Ramos (cell line): ENCODE measurements around the gene TMEM244.
"Not testable (repeated sequence)": the region's sequence is repeated elsewhere in the genome, so short reads cannot be mapped to it uniquely, and the experiment has no call there.

Source experiments
- in situ Hi-C: fragments of 300-500 bp; cut with MboI; formaldehyde crosslinking; loops from one replicate; pipeline ENCODE4 v1.14.3; 2022; ENCODE audit warnings: low sequenced_read_pairs; ENCODE audit not compliant: unreplicated experiment

TMEM244 gene

DNA sequence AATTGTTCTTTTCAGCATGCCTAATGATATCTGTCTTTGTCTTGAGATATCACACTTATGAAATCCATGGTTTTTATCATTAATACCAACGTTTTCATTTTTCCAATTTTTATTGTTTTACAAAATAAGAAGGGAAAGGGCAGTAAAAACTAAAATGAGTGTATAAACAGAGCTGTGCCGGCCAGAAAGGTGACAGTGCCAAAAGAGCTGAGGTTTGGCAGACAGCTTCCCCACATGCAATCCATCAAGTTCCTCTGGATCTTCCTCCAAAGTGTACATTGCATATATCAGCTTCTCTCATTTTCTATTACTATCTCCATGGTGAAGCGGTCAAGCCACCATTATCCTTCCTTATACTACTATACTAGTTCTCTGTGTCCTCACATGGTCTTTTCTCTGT is 10.1 kb upstream of the TMEM244 start:
- in situ Hi-C loops, result no loop called here

DNA sequence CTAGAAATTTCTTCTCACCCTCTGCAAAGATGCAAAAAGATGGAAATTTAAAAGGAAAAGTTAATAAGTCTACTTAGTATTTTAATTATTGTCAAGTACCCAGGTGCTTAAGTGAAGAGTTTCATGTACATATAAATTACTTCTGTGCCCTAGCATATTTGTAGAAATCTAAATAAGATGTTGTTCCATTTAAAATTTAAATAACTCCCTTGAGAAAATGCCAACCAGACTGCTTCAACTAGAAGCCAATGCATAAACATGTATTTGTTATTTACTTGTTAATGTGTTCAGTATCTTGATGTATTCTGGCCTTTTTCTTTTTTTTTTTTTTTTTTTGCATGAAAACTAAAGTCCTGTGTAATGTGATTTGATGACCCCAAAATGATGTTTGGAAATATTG is 6.3 kb upstream of the TMEM244 start:
- in situ Hi-C loops, result no loop called here

DNA sequence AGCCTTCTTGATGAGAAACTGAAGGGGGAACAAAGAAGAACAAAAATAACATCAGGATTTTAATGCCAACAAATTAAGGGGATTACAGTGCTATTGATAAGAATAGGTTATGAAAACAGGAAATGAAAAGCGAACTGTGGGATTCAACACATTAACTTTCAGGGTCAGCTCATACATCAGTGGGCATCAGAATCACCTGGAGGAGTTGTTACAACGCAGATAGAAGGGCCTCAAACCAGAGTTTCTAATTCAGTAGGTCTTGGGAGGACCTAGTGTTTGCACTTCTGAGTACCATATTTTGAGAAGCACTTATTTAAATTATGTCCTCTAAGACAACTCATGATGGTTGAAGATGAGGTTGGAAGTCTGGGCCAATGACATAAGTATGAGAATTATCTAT is 5.6 kb upstream of the TMEM244 start:
- in situ Hi-C loops, result no loop called here

DNA sequence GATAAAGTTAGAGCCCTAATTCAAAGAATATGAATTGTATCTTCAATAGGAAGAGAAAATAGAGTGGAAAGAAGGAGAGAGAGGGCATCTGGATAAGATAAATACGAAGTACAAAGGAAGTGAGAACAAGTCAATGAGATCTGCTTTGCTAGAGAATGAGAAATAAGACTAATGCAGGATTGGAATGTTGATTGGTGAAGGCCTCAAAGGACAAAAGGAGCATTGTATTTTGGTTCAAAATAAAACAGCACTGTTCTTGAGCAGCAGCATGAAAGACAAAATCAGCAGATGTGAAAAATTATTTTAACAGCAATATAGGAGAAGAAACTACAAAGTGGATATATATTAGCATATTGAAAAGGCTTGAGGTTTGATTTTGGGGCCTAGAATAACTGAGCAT is 5.1 kb upstream of the TMEM244 start:
- in situ Hi-C loops, result no loop called here

DNA sequence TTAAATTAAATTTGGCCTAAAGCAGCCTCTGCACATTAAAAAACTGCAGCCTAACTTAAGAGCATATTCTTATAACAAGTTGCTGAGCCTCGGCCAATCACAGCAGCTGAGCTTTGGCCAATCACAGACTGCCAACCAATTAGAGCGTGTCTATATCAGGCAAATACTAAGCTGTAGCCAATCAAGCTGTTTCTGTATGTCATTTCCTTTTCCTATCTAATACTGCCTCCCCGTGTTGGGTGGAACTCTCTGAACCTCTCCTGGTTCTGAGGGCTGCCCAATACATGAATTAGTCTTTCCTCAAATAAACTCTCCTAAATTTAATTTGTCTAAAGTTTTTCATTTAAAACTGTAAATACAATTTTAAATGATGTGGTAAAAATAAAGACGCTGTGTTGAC is 3.9 kb upstream of the TMEM244 start:
- in situ Hi-C loops, result no loop called here

DNA sequence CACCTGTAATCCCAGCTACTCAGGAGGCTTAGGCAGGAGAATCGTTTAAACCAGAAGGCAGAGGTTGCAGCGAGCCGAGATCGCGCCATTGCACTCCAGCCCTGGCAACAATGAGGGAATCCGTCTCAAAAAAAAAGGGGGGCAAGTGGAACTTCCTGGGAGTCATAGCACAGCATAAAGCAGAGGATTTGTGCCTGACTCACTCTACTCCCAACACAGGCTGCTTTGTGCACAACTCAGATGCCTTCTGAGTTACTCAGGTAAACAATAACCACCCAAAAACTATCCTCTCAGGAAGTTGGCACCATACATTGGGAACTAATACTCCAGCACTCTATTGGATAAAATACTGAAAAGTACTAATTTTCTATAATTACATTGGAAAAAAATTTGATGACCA is 2.5 kb upstream of the TMEM244 start:
- in situ Hi-C loops, result no loop called here

DNA sequence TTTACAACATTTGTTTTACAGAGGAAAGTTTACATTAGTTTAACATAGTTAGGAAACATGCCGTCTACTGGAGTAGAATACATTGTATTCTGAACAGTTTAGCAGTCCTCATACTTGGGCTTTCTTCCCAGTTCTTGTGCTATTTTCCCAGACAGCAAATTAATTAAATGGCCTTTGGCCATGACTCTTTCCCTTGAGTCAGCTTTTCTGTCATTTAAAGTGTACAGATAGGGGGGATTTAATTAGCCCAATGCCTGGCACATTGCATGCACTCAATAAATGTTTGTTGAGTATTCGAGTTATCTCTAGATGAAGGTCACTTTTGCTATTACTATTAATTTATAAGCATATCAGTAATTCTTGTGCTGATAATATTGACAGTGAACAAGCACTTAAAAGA is 1.6 kb downstream of the TMEM244 start:
- in situ Hi-C loops, result no loop called here

DNA sequence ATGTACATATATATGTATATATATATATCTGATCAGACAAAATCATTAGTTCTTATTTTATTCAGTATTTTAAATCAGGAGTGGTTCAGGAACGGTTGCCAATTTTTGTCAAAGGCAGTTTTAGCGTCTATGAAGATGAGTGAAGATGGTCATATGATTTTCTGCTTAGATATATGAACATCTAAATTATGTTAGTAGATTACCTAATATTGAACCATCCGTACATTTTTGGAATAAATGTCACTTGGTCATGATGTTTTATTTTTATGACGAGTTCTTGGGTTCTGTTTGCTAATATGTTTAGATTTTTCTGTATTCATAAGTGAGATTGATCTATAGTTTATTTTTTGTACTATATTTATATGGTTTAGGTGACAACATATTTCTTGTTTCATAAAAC is 3.3 kb downstream of the TMEM244 start:
- in situ Hi-C loops, result no loop called here

DNA sequence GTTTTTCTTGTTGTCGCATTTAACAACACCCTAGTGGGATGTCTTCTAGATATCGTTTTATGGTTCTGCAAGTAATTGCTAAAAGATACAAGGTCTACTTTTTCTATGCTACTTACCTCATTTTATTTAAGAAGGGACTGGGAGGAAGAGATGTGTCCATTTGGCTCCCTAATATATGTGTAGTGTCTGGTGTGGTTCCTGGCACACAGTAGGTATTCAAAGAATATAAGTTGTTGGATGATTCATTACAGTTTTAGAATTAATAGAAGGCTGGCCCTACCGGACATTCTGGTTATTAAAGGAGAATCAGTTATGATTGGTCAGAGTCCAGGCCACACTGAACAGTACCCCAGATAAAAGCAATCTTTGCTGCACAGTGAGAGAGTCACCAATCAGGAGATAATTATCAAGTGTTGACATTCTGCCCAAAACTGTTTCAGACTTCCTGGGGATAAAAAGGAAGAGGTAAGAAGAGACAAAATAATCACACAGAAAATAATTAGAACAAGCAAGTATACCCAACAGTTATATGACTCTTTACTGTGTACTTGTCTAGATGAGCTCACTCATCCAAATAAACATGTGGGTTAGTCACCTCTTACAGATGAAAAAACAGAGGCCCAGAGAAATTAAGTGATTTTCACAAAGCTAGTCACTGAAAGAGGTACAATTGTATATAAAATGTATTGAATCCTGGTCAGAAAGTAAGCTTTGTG is 7.0 kb downstream of the TMEM244 start:
- in situ Hi-C loops, result no loop called here

DNA sequence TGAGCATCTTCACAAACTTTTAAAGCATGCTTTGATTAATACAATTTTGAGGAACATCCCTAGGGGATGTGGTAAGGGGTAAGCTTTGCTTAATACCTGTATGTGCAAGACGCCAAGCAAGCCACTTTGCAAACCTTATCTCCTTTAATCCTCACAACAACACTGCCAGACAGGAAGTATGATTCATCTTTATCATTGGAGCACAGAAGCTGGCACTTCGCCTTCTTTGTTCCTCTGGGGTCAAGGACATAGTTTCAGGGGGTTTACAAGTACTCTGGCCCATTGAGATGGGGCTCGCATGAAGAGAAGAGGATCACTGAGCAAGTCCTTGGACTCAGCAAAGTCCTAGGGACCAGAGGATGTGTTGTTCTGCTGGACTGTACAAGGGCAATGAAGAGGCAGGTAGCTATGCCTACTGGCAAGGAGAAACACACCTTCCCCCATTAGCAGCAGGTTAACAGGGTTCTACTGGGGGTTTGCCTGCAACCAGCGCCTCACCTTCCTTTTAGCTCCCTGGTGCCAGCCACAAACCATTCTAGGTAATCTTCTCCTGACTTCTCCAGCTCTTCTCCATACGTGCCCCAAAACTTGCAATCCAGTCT is 8.8 kb downstream of the TMEM244 start:
- in situ Hi-C loops, result no loop called here

DNA sequence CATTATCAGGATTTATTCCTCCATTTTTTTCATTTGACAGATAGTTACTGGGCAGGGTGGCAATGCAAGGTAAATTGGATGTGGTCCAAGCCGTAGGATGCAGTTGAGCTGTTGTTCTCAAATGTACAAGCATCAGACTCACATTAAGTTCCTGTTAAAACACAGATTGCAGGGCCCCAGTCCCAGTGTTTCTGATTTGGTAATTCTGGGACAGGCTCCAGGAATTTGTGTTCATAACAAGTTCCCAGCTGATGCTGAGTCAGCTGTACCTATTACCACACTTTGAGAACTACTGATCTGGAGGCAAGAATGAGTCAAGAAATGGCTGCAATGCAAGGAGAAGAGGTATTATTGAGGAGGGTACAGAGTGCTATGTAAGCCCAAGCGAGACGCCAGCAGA is 11.7 kb downstream of the TMEM244 start:
- in situ Hi-C loops, result no loop called here

DNA sequence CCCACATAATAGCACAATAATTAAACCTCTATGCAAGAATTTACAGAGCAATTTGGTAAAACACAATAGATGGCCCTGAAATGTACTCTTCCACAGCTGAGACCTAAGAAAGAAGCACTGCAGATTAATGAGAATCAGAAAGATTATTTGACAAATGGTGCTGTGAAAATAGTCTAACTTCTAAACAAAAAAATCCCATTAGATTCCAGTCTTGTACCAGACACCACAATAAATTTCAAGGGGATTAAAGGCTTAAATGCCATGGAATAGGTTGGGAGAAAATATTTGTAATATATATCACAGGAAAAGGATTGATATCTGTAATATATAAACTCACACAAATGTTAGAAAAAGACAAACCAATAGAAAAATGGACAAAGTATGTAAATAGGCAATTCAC is 14.4 kb downstream of the TMEM244 start:
- in situ Hi-C loops, result no loop called here

DNA sequence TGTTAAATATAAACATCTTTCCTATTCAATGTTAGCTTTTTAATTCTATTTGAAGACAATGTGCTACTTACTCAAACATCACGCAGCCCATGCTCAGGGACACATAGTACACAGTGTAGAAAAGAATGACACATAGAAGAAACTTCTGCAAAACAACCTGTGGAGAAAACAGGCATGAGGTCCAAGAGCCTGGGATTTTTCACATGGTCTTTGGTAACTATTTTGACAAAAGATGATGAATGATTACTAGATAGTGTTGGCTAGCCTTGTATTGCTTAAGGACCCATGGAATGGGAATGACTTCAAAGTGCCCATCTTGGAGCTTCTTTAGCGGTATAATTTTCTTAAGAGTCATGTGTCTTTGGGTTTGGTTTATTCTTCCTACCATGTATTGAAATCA is 15.4 kb downstream of the TMEM244 start:
- in situ Hi-C loops, result no loop called here

DNA sequence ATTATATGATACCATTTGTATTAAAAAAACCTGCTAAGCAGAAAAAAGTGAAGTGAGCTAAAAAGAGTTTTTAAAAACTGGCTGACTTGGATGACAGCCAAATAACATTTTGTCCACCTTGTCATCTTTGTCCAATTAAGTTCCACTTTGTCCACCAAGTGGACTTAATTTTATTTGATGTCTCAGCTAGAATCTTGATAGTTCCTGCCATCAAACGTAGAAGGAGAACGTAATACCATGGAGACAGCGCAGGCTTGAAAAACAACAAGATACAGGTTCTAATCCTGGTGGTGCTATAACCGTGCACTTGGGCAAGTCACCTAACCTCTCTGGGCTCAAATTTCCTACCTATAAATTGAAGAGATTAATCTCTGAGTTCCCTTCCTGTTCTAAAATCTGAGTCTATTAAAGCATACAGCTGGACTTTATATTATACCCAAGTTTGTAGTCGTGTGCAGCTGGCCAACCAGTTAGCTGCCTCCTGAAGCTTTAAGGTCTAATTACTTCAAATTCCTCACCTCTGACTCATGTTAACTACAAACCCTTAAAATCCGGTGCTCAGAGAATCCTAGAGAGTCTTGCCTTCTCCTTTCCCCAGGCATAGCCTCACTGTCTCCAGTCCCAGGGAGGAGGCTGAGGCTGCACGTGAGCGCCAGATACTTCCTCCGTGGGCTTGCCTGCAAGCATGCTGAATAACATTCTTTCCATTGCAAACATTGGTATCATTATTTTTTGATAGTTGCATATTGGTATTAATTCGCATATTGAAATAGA is 16.8 kb downstream of the TMEM244 start:
- in situ Hi-C loops, result no loop called here

DNA sequence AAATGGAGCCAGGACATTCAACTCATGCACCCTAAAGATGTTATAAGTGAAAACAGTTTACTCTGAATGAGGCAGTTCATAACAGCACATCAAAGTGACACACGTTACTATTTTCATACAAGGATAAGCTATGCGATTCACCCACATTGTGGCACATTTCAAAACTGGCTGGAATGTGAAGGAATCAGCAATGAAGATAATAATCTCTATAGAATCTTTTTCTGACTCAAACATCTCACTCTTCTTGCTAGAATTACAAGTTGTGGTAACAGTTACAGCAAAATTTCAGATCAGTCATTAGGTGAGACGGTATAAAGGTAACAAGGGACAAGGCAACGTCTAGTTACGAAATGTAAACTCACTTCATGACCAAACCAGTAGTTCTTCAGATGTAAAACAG is 17.5 kb downstream of the TMEM244 start:
- in situ Hi-C loops, result no loop called here

DNA sequence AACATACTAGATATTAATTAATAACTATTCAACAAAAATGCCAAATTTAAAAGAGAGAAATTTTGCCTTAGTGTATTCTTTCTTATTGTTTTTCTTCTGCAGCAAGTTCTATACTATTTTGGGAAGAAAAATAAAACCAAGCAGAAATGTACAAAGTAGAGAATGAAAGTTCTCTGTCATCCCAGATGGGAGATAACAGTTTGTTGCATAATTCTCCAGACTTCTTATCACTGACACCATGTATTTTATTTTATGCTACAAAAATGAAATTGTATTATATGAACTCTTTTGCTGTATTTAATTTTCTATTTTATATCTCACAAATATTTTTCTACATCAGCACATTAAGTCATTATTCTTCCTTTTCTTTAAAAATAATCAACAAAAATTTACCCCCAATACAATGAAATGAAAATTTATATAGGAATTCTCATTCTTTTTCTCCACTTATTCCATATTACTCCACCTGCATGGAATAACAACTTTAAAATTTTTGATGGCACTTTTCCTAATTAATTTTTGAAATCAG is 18.2 kb downstream of the TMEM244 start:
- in situ Hi-C loops, result no loop called here

DNA sequence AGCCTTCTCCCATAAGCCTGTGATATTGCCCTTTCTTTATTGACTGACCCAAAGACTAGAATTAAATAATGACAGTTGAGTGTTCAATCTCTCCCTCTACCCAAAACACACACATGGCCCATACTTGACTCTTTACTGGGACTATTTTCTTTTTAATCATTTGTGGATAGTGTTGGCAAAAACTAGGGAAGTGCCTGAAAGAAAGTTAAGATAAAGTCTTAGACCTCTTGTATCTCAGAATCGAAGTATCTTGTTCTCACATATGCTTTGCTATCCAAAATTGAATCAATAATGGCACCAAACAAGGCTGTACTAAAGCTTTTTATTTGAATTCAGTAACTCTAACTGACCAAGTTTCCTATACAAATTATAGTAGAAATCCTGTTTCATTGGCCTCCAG is 19.0 kb downstream of the TMEM244 start:
- in situ Hi-C loops, result no loop called here

DNA sequence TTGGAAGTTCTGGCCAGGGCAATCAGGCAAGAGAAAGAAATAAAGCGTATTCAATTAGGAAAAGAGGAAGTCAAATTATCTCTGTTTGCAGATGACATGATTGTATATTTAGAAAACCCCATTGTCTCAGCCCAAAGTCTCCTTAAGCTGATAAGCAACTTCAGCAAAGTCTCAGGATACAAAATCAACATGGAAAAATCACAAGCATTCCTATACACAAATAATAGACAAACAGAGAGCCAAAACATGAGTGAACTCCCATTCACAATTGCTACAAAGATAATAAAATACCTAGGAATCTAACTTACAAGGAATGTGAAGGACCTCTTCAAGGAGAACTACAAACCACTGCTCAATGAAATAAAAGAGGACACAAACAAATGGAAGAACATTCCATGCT is 21.6 kb downstream of the TMEM244 start:
- in situ Hi-C loops, result not testable (repeated sequence)

DNA sequence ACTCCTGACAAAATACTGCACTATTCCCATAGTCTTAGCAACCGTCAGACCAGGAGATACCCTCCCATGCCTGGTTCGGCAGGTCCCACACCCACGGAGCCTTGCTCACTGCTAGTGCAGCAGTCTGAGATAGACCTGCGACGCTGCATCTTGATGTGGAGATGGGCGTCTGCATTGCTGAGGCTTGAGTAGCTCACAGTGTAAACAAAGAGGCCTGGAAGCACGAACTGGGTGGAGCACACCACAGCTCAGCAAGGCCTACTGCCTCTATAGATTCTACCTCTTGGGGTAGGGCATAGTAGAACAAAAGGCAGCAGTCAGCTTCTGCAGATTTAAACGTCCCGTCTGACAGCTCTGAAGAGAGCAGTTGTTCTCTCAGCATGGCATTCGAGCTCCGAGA is 25.4 kb downstream of the TMEM244 start:
- in situ Hi-C loops, result no loop called here

DNA sequence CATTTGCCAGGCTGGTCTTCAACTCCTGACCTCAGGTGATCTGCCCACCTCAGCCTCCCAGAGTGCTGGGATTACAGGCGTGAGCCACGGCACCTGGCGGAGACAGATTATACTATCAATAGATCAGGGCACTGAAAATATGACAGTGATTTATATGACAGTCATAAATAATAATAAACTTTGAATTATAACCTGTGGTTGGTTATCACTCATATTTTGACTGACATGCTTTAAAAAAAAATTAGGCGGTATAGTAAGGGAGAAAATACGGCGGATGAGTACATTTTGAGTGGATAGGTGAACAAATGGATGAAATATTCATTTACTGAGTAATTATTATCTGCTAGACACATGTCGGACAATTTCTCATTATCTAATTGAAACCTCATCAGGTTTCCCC is 28.8 kb downstream of the TMEM244 start:
- in situ Hi-C loops, result no loop called here

DNA sequence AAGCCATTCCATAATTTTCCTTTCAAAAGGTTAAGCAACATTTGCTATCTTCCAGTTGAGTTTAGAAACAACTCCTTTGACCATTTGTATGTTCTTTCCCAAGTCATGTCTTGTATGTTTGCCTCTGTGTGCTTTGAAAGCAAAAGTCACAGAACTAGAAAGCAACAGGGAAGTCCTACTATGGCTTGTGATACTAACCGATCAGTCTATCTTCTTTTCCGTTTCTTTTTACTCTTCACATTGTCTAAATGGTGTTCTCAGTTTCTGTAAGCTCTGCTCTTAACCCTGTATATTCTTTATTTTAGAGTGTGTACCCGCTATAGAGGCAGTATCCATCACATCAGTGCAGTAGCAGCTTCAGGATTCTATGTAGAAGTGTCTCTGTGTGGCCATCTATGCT is 32.9 kb downstream of the TMEM244 start:
- in situ Hi-C loops, result no loop called here
